Keratinocyte (primary cell): Measurements from ENCODE around the gene CAMKMT.

ENCODE experiments used
- CTCF ChIP-seq, 3 experiments: IDR thresholded peaks in 1 of 3; conservative IDR thresholded peaks in 1 of 3; optimal IDR thresholded peaks in 1 of 3; 2 replicates in 2 of 3; 3 replicates in 1 of 3; pipeline versions ENCODE3 to v1.5.1; 2011; ENCODE audit warnings: low read length in 3 of 3, mild to moderate bottlenecking in 3 of 3, moderate library complexity in 2 of 3, control low read depth in 1 of 3, inconsistent platforms in 1 of 3; ENCODE audit not compliant: insufficient read depth in 2 of 3; ENCODE audit errors: extremely low read depth in 1 of 3
- EZH2 ChIP-seq: IDR thresholded peaks from one replicate; pipeline ENCODE4 v1.6.1; 2012; ENCODE audit warnings: inconsistent platforms, mild to moderate bottlenecking, low read length, moderate library complexity

- TF ChIP-seq CTCF (optimal IDR thresholded peaks at IDR 0.05 in 1 of 3, IDR thresholded peaks at IDR 0.05 in 1 of 3, conservative IDR thresholded peaks at IDR 0.05 in 1 of 3; ENCODE audit: extremely low read depth in 1 of 3, insufficient read depth in 2 of 3, low read length in 3 of 3), result no peak
- TF ChIP-seq EZH2, result no peak
Measured at GRCh38 chr2:44689516-44689915, 327.8 kb downstream of the CAMKMT start.
